ENCODE results near the gene HS1BP3. TPM values are rescaled to one million over a fixed set of nuclear protein-coding genes. Genes with fewer than 3 reads are reported as not detected.

The HS1BP3 gene
- total and polyA plus RNA-seq, 2 of the 4 experiments (the other 2 are of a cell fraction): 9.0 to 14.8 TPM

- no peak overlapping the region for H3K4me3 ChIP-seq (ENCODE audit: insufficient read depth, low read depth, low read length)
- no peaks in the 10 kb centered on the region for H3K36me3 ChIP-seq (ENCODE audit: control insufficient read depth, insufficient read depth, low read length)
- H2AK5ac ChIP-seq (ENCODE audit: low read depth, low read length): peak overlapping the region; percentile 90
- H3K23ac ChIP-seq (ENCODE audit: low read depth, low read length): peak overlapping the region; percentile 48; the same call in 1 of the 2 replicates
- no CpG with 5 or more reads among the region's 1 CpG for WGBS, 2 experiments (ENCODE audit: extremely low coverage in 2 of 2, insufficient read length in 1 of 2)
- CTCF ChIA-PET: interaction anchor here (1.1 to 1.5 kb wide), 2 partner anchors 55 to 83 kb away, joined by 4 to 5 read pairs; no protein-coding TSS in a partner anchor
- H3K56ac ChIP-seq (ENCODE audit: extremely low read depth, insufficient read depth, low read length): peak overlapping the region; percentile 63
- peak overlapping the region; percentile 88 for H3K14ac ChIP-seq (replicated peaks; ENCODE audit: low read depth, low read length)
- peak overlapping the region; percentile 98 for H2BK20ac ChIP-seq (ENCODE audit: low read depth, low read length)
- H2AFZ ChIP-seq (replicated peaks; ENCODE audit: low read length, poor library complexity): peak overlapping the region; percentile 83
- H3K9me1 ChIP-seq (ENCODE audit: insufficient read depth, low read length): peaks cover 39% of the 10 kb centered on the region
- H3K27me3 ChIP-seq (ENCODE audit: control insufficient read depth, insufficient read depth, low read length): no peaks in the 10 kb centered on the region
- in situ Hi-C loops (cut with MboI; ENCODE audit: low sequenced_read_pairs): no loop called here
- ATAC-seq (ENCODE audit: low read depth): no peak
- peak overlapping the region; percentile 91 for H3K4ac ChIP-seq (ENCODE audit: low read depth, low read length)
- no peaks in the 10 kb centered on the region for H3K9me3 ChIP-seq (ENCODE audit: control insufficient read depth, insufficient read depth, low read length)
- no peaks in the 10 kb centered on the region for H4K20me1 ChIP-seq (ENCODE audit: insufficient read depth, low read length)
- H2BK120ac ChIP-seq (ENCODE audit: low read depth, low read length): peak overlapping the region; percentile 97
- peak overlapping the region; percentile 79 for H2BK5ac ChIP-seq (ENCODE audit: low read depth, low read length, poor library complexity, severe bottlenecking)
- H4K91ac ChIP-seq (ENCODE audit: insufficient read depth, low read depth, low read length): peak overlapping the region; percentile 93
- BruUV-seq (replicated peaks): no TSS peak
- H3K9ac ChIP-seq (ENCODE audit: low read depth, low read length): no peak overlapping the region
- H4K5ac ChIP-seq (ENCODE audit: low read depth, low read length): peak overlapping the region; percentile 62
- intact Hi-C loops (cut with micrococcal nuclease): no loop called here
- H4K8ac ChIP-seq (ENCODE audit: low read depth in 2 of 2, low read length in 2 of 2): peak overlapping the region; percentile 72 to 84
- POLR2A ChIA-PET (ENCODE audit: unreplicated experiment): no interaction called here
- peak overlapping the region; percentile 83 for H2AK9ac ChIP-seq (replicated peaks; ENCODE audit: low read depth, low read length, poor library complexity)
- peak overlapping the region; percentile 30 for H3K18ac ChIP-seq (ENCODE audit: low read depth, low read length)
- peaks cover 45% of the 10 kb centered on the region for H3K4me1 ChIP-seq (ENCODE audit: control insufficient read depth, insufficient read depth, low read length)
- H2BK15ac ChIP-seq (ENCODE audit: low read depth, low read length): peak overlapping the region; percentile 89
- dilution Hi-C loops (cut with HindIII; ENCODE audit: low sequenced_read_pairs, unreplicated experiment): no loop called here
- peak overlapping the region; percentile 84 for H3K27ac ChIP-seq (ENCODE audit: insufficient read depth, low read length)
- TF ChIP-seq CHD1 (IDR thresholded peaks at IDR 0.05; ENCODE audit: low read depth, low read length) (no peak), RCOR1 (IDR thresholded peaks at IDR 0.05; ENCODE audit: insufficient replicate concordance, low read length) (no peak), SMC3 (IDR thresholded peaks at IDR 0.05; ENCODE audit: low read depth, low read length) (no peak), POLR2A (IDR thresholded peaks at IDR 0.05; ENCODE audit: low read depth, low read length) (no peak), BHLHE40 (IDR thresholded peaks at IDR 0.05; ENCODE audit: low read depth, low read length) (no peak), RAD21 (IDR thresholded peaks at IDR 0.05; ENCODE audit: low read length) (no peak), CTCF (conservative IDR thresholded peaks at IDR 0.05; ENCODE audit: low read depth, low read length) (no peak), RFX5 (IDR thresholded peaks at IDR 0.05; ENCODE audit: low read depth, low read length) (no peak), CEBPB (IDR thresholded peaks at IDR 0.05; ENCODE audit: low read depth, low read length) (no peak)
- TF ChIP-seq, protein P1, sequence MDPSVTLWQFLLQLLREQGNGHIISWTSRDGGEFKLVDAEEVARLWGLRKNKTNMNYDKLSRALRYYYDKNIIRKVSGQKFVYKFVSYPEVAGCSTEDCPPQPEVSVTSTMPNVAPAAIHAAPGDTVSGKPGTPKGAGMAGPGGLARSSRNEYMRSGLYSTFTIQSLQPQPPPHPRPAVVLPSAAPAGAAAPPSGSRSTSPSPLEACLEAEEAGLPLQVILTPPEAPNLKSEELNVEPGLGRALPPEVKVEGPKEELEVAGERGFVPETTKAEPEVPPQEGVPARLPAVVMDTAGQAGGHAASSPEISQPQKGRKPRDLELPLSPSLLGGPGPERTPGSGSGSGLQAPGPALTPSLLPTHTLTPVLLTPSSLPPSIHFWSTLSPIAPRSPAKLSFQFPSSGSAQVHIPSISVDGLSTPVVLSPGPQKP (IDR thresholded peaks at IDR 0.05; ENCODE audit: borderline replicate concordance, low read depth, low read length): no peak
- no peaks in the 10 kb centered on the region; a peak in 1 of 4 replicates for H3K79me1 ChIP-seq (ENCODE audit: low read depth in 1 of 2, low read length in 2 of 2)
- DNase-seq: no peak
- H3K4me2 ChIP-seq (ENCODE audit: low read depth, low read length): no peak overlapping the region
Measured at GRCh38 chr2:20579866-20580265, 71.0 kb downstream of the HS1BP3 start.
